Testis (tissue), 3 donors: ENCODE data around the gene NEDD9. TPM values are rescaled to one million over a fixed set of nuclear protein-coding genes. Genes with fewer than 3 reads are reported as not detected.

Experiments
- DNase-seq: peaks from one replicate; pipeline ENCODE4 v3.0.0-alpha.2; 2019
- H3K27ac ChIP-seq, 2 donors: fragments of 200-600 bp; sonication (generic); one replicate each; pipeline ENCODE4 v1.5.1; 2019
- H3K27me3 ChIP-seq: fragments of 200-600 bp; sonication (generic); one replicate; pipeline ENCODE4 v1.5.1; 2019
- H3K36me3 ChIP-seq: fragments of 200-600 bp; sonication (generic); one replicate; pipeline ENCODE4 v1.5.1; 2017; ENCODE audit warnings: low read depth; ENCODE audit errors: missing control alignments
- H3K4me1 ChIP-seq: fragments of 200-600 bp; sonication (generic); one replicate; pipeline ENCODE4 v1.5.1; 2019
- H3K4me3 ChIP-seq, 2 donors: fragments of 200-600 bp; sonication (generic); one replicate each; pipeline ENCODE4 v1.5.1; 2017 to 2019
- H3K9me3 ChIP-seq: fragments of 200-600 bp; sonication (generic); one replicate; pipeline ENCODE4 v1.5.1; 2017
- POLR2A ChIP-seq: fragments of 450-650 bp; IDR thresholded peaks from one replicate; pipeline ENCODE4 v1.6.1; 2017; ENCODE audit warnings: antibody characterized with exemption, mild to moderate bottlenecking, moderate library complexity
- WGBS, 2 donors: methylation state at CpG; one replicate each; pipeline ENCODE4 v1.1.5; 2018; 5-methylcytosine and 5-hydroxymethylcytosine counted together
- intact Hi-C: fragments of 100-400 bp; cut with DNase I; formaldehyde crosslinking; loops from one replicate; pipeline ENCODE4 v1.15.1; 2023; ENCODE audit warnings: low total_unique reads
- polyA plus RNA-seq: library from polyadenylated mRNA; stranded (reverse); fragments of 350-450 nt; fragmentation: Illumina TruSeq; extraction: RNeasy Lipid Tissue Mini Kit (QIAGEN cat#74804); gene quantifications from one replicate; pipeline ENCODE4 v1.2.3, GENCODE V29; 2014; ENCODE audit warnings: low read depth, low replicate concordance; ENCODE audit not compliant: insufficient read depth
- total RNA-seq, 2 donors: library from RNA; depleted of rRNA; stranded (reverse); fragments of >200 nt; gene quantifications; one replicate each; pipeline ENCODE4 v1.2.3, GENCODE V29; 2016
- TF ChIP-seq, protein P1 (sequence below), 3 experiments: fragments of 450-650 bp in 2 of 3; fragments of 200-600 bp in 1 of 3; sonication (generic) in 1 of 3; IDR thresholded peaks; one replicate each; pipeline ENCODE4 v1.5.1; 2016 to 2019; ENCODE audit warnings: antibody characterized with exemption in 3 of 3, mild to moderate bottlenecking in 2 of 3, moderate library complexity in 1 of 3

The NEDD9 gene
- total and polyA plus RNA-seq, 3 donors from 2014 or later: 21.0 to 67.0 (median 31.8) TPM

GRCh38 chr6:11268978-11269377, 36.5 kb upstream of the NEDD9 start:
- Histone ChIP-seq H3K4me1 (peaks cover 23% of the 10 kb centered on the region), H3K36me3 (no peaks in the 10 kb centered on the region), H3K27me3 (no peaks in the 10 kb centered on the region), H3K9me3 (no peaks in the 10 kb centered on the region), H3K27ac (no peak overlapping the region), H3K4me3 (no peak overlapping the region)
- no peak for DNase-seq
- TF ChIP-seq POLR2A: no peak
- TF ChIP-seq, protein P1, sequence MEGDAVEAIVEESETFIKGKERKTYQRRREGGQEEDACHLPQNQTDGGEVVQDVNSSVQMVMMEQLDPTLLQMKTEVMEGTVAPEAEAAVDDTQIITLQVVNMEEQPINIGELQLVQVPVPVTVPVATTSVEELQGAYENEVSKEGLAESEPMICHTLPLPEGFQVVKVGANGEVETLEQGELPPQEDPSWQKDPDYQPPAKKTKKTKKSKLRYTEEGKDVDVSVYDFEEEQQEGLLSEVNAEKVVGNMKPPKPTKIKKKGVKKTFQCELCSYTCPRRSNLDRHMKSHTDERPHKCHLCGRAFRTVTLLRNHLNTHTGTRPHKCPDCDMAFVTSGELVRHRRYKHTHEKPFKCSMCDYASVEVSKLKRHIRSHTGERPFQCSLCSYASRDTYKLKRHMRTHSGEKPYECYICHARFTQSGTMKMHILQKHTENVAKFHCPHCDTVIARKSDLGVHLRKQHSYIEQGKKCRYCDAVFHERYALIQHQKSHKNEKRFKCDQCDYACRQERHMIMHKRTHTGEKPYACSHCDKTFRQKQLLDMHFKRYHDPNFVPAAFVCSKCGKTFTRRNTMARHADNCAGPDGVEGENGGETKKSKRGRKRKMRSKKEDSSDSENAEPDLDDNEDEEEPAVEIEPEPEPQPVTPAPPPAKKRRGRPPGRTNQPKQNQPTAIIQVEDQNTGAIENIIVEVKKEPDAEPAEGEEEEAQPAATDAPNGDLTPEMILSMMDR (IDR thresholded peaks at IDR 0.05): no peak
- 85 to 86% methylated on average over 4 of the region's 4 CpGs for WGBS, 2 donors
- intact Hi-C loops: no loop called here

- Histone ChIP-seq H3K36me3 (no peaks in the 10 kb centered on the region), H3K27ac (no peak overlapping the region), H3K27me3 (no peaks in the 10 kb centered on the region), H3K4me1 (peaks cover 41% of the 10 kb centered on the region), H3K9me3 (no peaks in the 10 kb centered on the region), H3K4me3 (no peak overlapping the region)
- WGBS, 2 donors: 50 to 58% methylated on average over 3 of the region's 3 CpGs
- intact Hi-C loops: no loop called here
- TF ChIP-seq POLR2A: no peak
- TF ChIP-seq, protein P1 (IDR thresholded peaks at IDR 0.05): no peak
- DNase-seq: no peak
Measured at GRCh38 chr6:11266926-11267325, 34.5 kb upstream of the NEDD9 start.

GRCh38 chr6:11265932-11266331, 33.5 kb upstream of the NEDD9 start:
- TF ChIP-seq POLR2A: no peak
- TF ChIP-seq, protein P1 (IDR thresholded peaks at IDR 0.05): no peak
- WGBS, 2 donors: 92 to 93% methylated on average over 1 of the region's 1 CpG
- Histone ChIP-seq H3K27ac (no peak overlapping the region), H3K27me3 (no peaks in the 10 kb centered on the region), H3K4me1 (peaks cover 38% of the 10 kb centered on the region), H3K36me3 (no peaks in the 10 kb centered on the region), H3K9me3 (no peaks in the 10 kb centered on the region), H3K4me3 (no peak overlapping the region)
- no peak for DNase-seq
- intact Hi-C loops: no loop called here

- H3K27me3 ChIP-seq: no peaks in the 10 kb centered on the region
- intact Hi-C loops: no loop called here
- DNase-seq: no peak
- H3K4me3 ChIP-seq: no peak overlapping the region
- H3K4me1 ChIP-seq: peaks cover 29% of the 10 kb centered on the region
- H3K36me3 ChIP-seq: no peaks in the 10 kb centered on the region
- 88 to 97% methylated on average over 4 to 6 of the region's 6 CpGs for WGBS, 2 donors
- no peaks in the 10 kb centered on the region for H3K9me3 ChIP-seq
- peak overlapping the region; percentile 32 to 64 for H3K27ac ChIP-seq
- TF ChIP-seq, protein P1 (IDR thresholded peaks at IDR 0.05): no peak
- TF ChIP-seq POLR2A: no peak
Measured at GRCh38 chr6:11264100-11264499, 31.6 kb upstream of the NEDD9 start.

DNA sequence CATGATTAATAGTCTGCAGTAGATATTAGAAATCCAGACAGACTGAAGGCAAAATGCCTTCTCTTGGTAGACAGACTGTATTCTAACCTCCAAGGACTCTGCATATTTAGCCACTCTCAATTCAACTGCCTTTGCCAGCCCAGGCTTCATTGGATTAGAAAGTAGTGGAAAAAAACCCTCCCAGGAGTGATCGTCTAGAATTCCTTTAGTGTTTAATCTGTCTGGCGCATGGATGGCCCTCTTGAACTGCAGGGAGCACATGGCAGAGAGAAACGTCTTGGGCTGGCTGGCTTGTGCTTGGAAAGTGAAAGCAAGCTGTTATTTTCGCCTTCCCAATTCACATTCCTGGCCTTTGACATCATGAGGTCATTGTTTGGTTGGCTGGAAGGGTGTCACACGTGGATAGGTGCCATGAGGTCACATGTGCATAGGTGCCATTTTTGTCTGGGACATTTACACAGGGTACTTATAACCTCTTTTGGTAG, 30.9 kb upstream of the NEDD9 start:
- Histone ChIP-seq H3K36me3 (no peaks in the 10 kb centered on the region), H3K9me3 (no peaks in the 10 kb centered on the region), H3K4me1 (peaks cover 29% of the 10 kb centered on the region), H3K4me3 (no peak overlapping the region), H3K27me3 (no peaks in the 10 kb centered on the region), H3K27ac (peak overlapping the region; percentile 32 to 64)
- peak; percentile 74 for DNase-seq
- intact Hi-C loops: no loop called here
- 19 to 20% methylated on average over 5 of the region's 5 CpGs for WGBS, 2 donors
- TF ChIP-seq, protein P1 (IDR thresholded peaks at IDR 0.05): no peak
- no peak for TF ChIP-seq POLR2A
